ENCODE results near the gene EIF3K.

EIF3K gene

DNA sequence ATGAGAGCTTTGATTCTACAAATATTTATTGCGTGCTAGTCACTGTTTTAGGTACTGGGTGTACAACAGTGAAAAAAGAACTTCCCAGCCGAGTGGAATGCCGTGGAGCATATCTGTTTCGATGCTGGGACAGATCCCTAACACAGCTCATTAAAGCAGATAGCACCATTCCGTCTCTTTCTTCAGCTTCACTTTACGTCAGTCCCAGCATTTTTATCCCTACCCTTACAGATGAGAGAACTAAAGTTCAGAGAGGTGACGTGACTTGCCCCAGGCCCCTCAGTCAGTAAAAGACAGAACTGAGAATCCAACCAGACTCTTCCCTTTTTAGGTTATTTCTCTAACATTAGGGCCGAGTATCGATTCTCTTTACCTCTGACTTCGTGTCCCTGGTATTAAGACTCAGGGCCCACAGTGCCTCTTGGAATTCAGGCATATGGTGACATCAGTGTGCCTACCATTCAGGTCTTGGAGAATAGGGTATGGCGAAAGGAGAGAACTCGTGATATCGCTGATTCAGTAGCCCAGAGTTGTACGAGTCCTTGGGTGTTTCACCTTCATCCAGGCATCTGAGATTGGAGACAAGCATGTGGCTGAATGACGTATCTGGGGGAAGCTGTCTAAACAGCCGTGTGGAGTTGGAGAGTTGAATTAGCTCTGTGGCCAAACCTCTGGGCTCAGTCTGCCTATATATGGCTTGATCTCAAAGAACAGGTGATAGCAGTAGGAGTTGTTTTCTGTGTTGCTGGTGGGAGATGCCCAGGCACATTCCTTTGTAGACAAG is 55.6 kb downstream of the EIF3K start:
- Mint-ChIP-seq H3K4me3 (peak overlapping the region; percentile 17 to 28), H3K9me3 (no peaks in the 10 kb centered on the region), H3K27me3 (no peaks in the 10 kb centered on the region), H3K27ac (peak overlapping the region; percentile 88), H3K36me3 (peaks cover 27 to 47% of the 10 kb centered on the region in 2 donors), H3K4me1 (peaks cover 64 to 73% of the 10 kb centered on the region in 2 donors)
- ATAC-seq (replicated peaks) (peak; percentile 47 to 52), DNase-seq (no peak)

DNA sequence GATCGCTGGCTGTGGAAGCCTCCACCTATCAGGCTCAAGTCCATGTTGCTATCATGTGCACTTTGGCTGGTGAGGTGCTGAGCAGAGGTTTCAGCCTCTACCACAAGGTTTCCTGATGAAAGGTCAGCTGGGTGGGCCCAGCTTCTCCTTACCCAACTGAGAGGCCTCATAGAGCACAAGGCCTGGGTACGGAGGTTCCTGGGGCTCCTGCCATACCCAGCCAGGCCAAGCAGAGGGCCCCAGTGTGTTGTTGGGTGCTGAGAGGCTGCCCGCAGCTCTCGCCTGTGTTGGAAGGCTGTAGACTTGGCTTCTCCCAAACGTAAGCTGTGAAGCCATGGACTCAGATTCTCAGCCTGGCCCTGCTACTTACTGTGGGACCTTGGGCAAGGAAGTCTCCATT is 56.6 kb downstream of the EIF3K start:
- H3K4me1 Mint-ChIP-seq, result peaks cover 60 to 73% of the 10 kb centered on the region in 2 donors
- peaks cover 28 to 46% of the 10 kb centered on the region in 2 donors for H3K36me3 Mint-ChIP-seq
- peak overlapping the region in 1 of 2 donors; percentile 28 for H3K4me3 Mint-ChIP-seq
- H3K27ac Mint-ChIP-seq, result peak overlapping the region; percentile 88
- H3K27me3 Mint-ChIP-seq, result no peaks in the 10 kb centered on the region
- H3K9me3 Mint-ChIP-seq, result no peaks in the 10 kb centered on the region
- DNase-seq (peak; percentile 34), ATAC-seq (replicated peaks) (peak; percentile 86 to 94)

DNA sequence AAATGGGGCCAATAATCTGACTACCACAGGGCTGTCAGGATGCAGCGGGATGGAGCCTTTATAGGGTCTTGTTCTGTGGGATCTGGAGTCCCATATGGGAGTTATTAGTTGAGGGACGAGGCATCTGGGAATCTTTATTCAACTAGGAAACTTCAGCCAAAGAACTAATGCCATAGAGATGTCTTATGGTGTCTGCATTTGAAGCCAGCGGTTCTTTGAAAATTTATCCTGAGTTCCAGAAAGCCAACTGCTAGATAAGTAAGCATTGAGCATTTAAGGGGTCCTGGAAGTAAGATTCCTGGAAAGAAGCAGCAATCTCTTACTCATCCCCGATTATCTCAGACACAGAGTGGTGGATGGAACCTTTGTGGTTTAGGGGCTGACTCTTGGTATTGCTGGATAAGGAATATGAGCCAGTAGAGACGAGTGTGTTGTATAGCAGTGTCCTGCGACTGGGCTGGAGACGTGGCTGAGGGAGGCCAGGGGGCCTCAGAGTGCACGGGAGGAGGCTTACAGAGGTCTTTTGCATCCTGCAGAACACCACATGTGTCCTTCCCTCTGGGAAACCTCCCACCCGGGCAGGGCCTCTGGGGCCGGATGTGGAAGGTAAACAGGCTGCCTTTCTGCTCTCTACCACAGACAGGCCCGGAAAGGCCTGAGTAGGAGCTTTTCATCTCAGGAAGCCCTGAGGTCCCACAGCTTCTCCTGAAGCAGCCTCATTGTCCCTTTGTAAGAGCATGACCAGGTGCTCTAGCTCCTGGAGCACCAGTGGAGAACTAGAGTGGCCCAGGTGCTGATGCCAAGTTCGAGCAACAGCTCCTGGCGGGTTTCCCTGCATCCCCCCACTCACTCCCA is 57.3 kb downstream of the EIF3K start:
- no peak for ATAC-seq (replicated peaks)
- H3K27ac Mint-ChIP-seq, result no peak overlapping the region

DNA sequence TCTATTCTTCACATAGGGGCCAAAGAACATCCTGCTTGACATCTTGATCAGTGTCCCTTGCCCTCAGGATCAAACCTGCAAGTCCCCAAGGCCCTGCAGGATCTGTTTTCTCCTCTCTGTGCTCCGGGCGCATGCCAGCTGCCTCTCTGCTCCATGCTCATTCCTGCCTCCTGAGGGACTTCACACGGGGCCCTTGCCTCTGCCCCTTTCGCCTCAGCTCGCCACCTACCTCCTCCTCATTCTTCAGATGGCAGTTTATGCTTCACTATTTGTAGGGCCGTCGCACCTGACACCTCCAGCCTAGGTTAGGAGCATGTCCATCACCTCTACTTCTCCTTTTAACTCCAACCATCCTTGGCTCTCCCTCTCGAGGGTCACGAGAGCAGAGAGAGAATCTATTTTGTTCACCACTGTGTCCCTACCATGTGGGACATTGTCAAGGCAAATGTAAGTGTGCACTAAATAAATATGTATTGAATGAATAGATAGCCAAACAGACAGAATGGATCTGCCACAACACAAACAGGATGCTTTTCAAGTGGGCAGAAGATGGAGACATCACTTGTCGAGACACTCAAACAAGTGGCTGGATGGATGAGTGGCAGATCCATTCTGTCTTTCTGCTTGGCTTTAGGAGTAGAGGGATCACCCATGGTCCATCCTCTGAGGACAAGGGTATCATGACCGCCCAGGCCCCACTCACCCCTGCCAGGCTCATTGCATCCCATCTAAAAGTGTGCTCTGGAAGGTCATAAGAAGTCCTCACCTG is 58.1 kb downstream of the EIF3K start:
- peak overlapping the region; percentile 63 for H3K27ac Mint-ChIP-seq

More for the DNA sequence above, 57.3 kb downstream of the EIF3K start:
- DNase-seq, result no peak
- H3K9me3 Mint-ChIP-seq, result no peaks in the 10 kb centered on the region
- peaks cover 58 to 73% of the 10 kb centered on the region in 2 donors for H3K4me1 Mint-ChIP-seq
- no peaks in the 10 kb centered on the region for H3K27me3 Mint-ChIP-seq
- peak overlapping the region in 1 of 2 donors; percentile 28 for H3K4me3 Mint-ChIP-seq
- peaks cover 28 to 49% of the 10 kb centered on the region in 2 donors for H3K36me3 Mint-ChIP-seq

DNA sequence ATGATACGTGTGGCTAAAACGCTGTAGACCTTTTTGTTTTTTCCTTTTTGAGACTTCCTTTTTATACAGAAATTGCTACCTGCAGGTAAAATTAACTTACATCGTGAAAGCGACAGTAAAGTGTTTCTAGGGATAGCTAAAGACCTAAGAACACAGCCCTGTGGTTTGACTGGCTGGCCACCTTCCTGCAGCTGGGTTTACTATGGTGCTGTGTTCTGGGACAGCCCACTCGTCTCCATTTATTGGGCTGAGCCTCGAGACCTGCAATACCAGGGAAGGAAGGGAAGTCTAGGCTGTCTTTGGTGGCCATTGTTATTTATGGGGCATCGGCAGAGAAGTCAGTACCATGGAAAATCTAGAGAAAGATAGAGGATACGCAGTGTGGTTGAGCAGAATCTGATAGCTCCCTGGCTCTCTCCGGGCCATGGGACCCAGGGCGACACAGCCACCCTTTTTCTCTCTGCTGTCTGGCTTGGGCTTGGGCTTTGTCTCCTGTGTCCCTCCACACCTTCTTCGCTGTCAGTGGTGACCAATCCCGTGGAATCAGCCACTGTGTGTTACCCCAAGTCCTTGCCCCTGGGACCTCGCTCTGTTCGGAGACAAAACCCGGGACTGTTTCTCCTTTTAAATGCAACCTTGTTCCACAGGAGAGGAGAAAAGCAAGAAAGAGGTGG is 59.4 kb downstream of the EIF3K start:
- Mint-ChIP-seq H3K4me3 (no peak overlapping the region), H3K36me3 (peaks cover 38 to 65% of the 10 kb centered on the region in 2 donors), H3K4me1 (peaks cover 72 to 92% of the 10 kb centered on the region in 2 donors), H3K9me3 (peaks cover 0 to 3% of the 10 kb centered on the region in 2 donors), H3K27ac (peak overlapping the region; percentile 92), H3K27me3 (no peaks in the 10 kb centered on the region)
- no peak for DNase-seq
- ATAC-seq (replicated peaks), result no peak

More for the DNA sequence above, 58.1 kb downstream of the EIF3K start:
- H3K9me3 Mint-ChIP-seq, result no peaks in the 10 kb centered on the region
- DNase-seq (no peak), ATAC-seq (replicated peaks) (no peak)
- H3K4me3 Mint-ChIP-seq, result peak overlapping the region; percentile 0 to 14
- peaks cover 29 to 55% of the 10 kb centered on the region in 2 donors for H3K36me3 Mint-ChIP-seq
- H3K4me1 Mint-ChIP-seq, result peaks cover 63 to 80% of the 10 kb centered on the region in 2 donors
- H3K27me3 Mint-ChIP-seq, result no peaks in the 10 kb centered on the region

DNA sequence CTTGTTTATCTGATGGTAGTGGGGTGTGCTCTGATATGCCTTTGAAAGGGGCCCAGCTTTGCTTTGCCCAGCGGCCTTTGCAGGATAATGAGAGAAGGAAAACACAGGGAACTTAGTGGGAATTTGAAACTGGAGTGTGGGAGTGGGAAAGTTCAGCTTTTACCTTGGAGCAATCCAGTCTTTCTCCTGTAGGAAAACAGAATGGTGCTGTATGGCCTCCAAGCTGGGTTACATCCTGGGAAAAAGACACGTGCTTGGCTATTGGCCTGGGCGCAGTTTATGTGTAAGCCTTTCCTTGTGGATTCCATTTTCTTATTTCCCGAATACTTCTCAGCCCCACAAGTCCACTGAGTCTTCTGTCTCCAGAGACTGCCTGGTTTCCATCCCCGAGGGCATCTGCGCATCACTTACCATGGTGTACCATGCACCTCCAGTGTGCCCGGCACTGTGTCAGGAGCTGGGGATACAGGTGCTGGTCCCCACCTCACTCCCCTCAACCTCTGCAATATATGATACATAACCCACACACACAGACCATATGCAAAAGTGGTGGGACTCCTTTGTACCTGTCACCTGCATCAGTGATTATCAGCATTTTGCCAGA is 60.0 kb downstream of the EIF3K start:
- no peaks in the 10 kb centered on the region for H3K27me3 Mint-ChIP-seq
- no peak overlapping the region for H3K4me3 Mint-ChIP-seq
- DNase-seq (no peak), ATAC-seq (replicated peaks) (no peak)
- peak overlapping the region; percentile 92 for H3K27ac Mint-ChIP-seq
- H3K4me1 Mint-ChIP-seq, result peaks cover 76 to 95% of the 10 kb centered on the region in 2 donors
- peaks cover 36 to 67% of the 10 kb centered on the region in 2 donors for H3K36me3 Mint-ChIP-seq
- H3K9me3 Mint-ChIP-seq, result peaks cover 0 to 3% of the 10 kb centered on the region in 2 donors

DNA sequence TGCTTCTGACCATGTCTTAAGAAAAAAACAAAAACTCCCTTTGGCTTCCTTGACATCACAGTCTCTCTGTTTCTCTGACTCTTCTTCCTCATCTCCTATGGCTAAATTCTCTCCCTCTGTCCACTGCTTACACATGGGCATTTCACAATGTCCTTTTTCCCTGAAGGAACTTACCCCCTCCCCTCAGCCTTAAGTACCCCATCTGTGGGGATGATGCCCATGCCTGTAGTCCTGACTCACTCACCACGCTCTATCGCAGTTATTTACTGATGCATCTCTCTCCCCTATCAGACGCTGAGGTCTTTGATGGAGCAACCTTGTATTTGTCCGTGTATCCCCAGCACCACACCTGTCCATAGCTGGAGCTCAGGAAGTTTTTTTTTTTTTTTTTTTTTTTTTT is 60.9 kb downstream of the EIF3K start:
- Mint-ChIP-seq H3K4me1 (peaks cover 76 to 95% of the 10 kb centered on the region in 2 donors), H3K36me3 (peaks cover 32 to 61% of the 10 kb centered on the region in 2 donors), H3K27ac (peak overlapping the region; percentile 60), H3K4me3 (no peak overlapping the region), H3K27me3 (no peaks in the 10 kb centered on the region), H3K9me3 (peaks cover 0 to 3% of the 10 kb centered on the region in 2 donors)
- ATAC-seq (replicated peaks) (no peak), DNase-seq (no peak)

DNA sequence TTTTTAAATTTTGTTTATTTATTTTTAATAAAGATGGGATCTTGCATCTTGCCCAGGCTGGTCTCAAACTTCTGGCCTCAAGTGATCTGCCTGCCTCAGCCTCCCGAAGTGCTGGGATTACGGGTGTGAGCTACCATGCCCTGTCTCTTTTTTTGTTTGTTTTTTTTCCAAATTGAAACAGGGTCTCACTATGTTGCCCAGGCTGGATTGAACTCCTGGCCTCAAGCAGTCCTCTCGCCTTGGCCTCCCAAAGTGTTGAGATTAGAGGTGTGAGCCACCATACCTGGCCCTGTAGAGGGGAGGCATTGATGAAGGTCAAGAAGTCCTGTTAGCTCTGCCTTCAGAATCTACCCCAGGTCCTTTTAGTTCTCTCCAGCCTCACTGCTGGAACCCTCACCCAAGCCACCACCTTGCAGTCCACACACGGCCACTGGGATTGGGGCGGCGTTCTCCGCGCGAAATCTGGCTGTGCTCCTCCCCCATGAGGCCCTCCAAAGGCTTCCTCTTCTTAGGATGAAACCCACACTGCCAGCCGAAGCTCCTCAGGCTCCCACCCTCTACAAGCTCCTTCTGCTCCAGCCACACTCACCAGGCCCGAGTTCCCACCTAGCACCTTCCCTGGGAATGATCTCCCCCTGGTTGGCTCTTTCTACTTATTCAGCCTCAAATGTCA is 63.3 kb downstream of the EIF3K start:
- peaks cover 21 to 60% of the 10 kb centered on the region in 2 donors for H3K36me3 Mint-ChIP-seq
- H3K9me3 Mint-ChIP-seq, result peaks cover 0 to 3% of the 10 kb centered on the region in 2 donors
- no peak overlapping the region for H3K4me3 Mint-ChIP-seq
- no peak for ATAC-seq (replicated peaks)
- H3K4me1 Mint-ChIP-seq, result peaks cover 66 to 95% of the 10 kb centered on the region in 2 donors
- no peaks in the 10 kb centered on the region for H3K27me3 Mint-ChIP-seq
- no peak for DNase-seq
- H3K27ac Mint-ChIP-seq, result no peak overlapping the region

DNA sequence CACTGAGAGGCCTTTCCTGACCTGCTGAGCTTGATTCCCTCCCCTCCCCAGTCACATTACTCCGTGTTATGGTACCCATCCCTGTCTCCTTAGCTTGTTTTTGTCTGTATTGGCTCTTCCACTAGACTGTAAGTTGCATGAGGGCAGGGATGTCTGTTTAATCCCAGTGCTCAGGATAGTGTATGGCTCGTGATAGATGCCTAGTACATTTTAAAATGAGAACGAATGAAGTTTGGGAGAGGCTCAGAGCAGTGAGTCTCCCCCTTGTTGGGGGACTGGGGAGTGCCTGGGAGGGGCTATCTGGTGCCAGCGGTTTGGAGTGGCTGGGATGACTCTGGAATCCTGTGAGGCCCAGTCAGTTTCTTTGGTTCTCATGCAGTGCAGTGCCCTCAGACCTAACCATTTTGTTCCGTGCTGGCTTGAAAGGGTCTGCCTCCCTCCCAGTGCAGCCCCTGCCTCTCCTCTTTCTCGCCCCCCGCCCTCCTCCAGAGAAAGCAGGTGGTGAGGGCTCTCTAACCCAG is 63.9 kb downstream of the EIF3K start:
- no peaks in the 10 kb centered on the region for H3K27me3 Mint-ChIP-seq
- H3K36me3 Mint-ChIP-seq, result peaks cover 15 to 56% of the 10 kb centered on the region in 2 donors
- DNase-seq (no peak), ATAC-seq (replicated peaks) (no peak)
- H3K9me3 Mint-ChIP-seq, result peaks cover 0 to 3% of the 10 kb centered on the region in 2 donors
- H3K4me1 Mint-ChIP-seq, result peaks cover 64 to 95% of the 10 kb centered on the region in 2 donors
- H3K4me3 Mint-ChIP-seq, result peak overlapping the region in 1 of 2 donors; percentile 47
- H3K27ac Mint-ChIP-seq, result peak overlapping the region; percentile 84

DNA sequence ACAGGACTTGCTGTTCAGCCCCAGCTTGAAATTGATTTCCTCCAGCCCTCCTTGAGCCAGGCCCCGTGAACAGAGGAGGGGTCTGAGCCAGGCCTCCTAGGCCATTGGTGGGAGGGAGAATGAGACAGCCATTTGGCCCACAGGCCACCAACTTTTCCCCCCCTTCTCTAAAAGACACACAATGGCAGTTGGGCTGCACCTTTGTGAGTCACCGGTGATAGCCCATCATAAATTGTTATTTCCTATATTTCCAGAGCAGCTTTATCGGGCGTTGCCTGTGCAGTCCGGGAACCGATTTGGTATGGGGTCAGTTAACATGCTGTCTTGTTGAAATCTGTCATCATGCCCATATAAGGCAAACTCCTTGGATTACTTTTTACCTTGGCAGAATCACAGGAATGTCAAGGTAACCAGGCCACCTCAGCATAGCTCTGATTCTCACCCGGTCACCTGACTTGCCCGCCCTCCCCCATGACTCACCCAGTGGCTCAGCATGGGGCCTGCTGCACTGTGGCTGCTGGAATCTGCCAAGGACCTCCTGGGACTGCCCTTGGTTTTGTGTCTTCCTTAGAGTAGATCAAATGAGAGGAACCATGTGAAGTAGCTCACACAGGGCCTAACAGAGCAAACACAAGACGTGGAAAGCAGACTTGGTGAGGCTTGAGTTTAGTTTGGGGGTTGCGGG is 64.5 kb downstream of the EIF3K start:
- DNase-seq (peak; percentile 35), ATAC-seq (replicated peaks) (peak; percentile 65 to 75)
- H3K4me3 Mint-ChIP-seq, result peak overlapping the region; percentile 4 to 47
- no peaks in the 10 kb centered on the region for H3K27me3 Mint-ChIP-seq
- H3K27ac Mint-ChIP-seq, result peak overlapping the region; percentile 84
- peaks cover 61 to 92% of the 10 kb centered on the region in 2 donors for H3K4me1 Mint-ChIP-seq
- H3K36me3 Mint-ChIP-seq, result peaks cover 15 to 50% of the 10 kb centered on the region in 2 donors
- H3K9me3 Mint-ChIP-seq, result peaks cover 0 to 3% of the 10 kb centered on the region in 2 donors

DNA sequence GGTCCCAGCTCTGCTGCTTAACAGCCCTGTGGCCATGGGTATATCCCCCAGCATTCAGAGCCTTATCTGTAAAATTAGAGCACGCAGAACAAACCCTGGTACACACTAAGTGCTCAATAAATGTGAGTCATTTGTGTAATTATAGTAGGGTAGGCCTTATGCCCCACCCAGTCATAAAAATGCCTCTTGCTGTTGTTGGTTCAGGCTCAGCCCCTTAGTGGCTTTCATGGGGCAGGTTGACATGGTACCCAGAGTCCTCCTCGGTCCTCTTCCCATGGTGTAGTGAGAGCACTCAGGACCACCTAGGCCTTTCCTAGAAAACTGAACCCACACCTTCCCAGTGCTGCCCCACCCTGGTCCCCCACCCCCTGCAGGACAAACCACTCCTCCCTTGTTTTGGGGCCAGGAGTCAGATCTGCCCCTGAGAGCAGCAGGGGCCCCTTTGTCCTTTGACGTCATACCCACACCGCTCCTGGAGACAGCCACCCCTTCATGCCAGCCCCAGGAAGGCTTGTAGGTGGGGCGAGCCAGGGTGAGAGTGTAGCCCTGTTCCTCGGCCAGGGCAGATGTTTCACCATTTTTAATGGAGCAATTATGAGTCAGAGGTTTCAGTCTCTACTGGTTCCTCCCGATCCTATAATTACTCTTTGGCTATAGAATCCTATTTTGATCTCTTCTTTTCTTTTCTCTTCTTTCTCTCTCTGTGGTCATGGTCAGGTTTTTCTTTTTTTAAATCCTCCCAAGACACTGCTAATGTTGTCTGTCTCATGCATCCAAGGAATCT is 65.3 kb downstream of the EIF3K start:
- H3K9me3 Mint-ChIP-seq, result peaks cover 0 to 3% of the 10 kb centered on the region in 2 donors
- peaks cover 60 to 92% of the 10 kb centered on the region in 2 donors for H3K4me1 Mint-ChIP-seq
- H3K36me3 Mint-ChIP-seq, result peaks cover 18 to 46% of the 10 kb centered on the region in 2 donors
- H3K27me3 Mint-ChIP-seq, result no peaks in the 10 kb centered on the region
- peak overlapping the region in 1 of 2 donors; percentile 44 for H3K4me3 Mint-ChIP-seq
- DNase-seq (no peak), ATAC-seq (replicated peaks) (peak; percentile 21 to 29)
- H3K27ac Mint-ChIP-seq, result peak overlapping the region; percentile 84

Data from stimulated activated naive B cell treated with anti-CD40 and anti-IgM and Interleukin-4, amounts not matched to agents 10 μg/mL and 1 μg/mL and 100 μg/mL, for 72 hours (primary cell).